Measurements from ENCODE around the gene MORN1. TPM values are rescaled to one million over a fixed set of nuclear protein-coding genes. Genes with fewer than 3 reads are reported as not detected.

MORN1 gene
- total and polyA plus RNA-seq, 2 donors (not counting 3 experiments of a cell fraction or from before 2014, with no cell fraction given) = 4.3 to 6.4 TPM

- Histone ChIP-seq H4K20me1 (replicated peaks; ENCODE audit: control insufficient read depth, extremely low read depth, insufficient read depth, low read length) (no peaks in the 10 kb centered on the region), H3K4me1 (ENCODE audit: control insufficient read depth, extremely low read depth, insufficient read depth, low read length) (peaks cover 5% of the 10 kb centered on the region), H3K36me3 (ENCODE audit: control insufficient read depth in 2 of 2, extremely low read depth in 1 of 2, insufficient read depth in 2 of 2, low read length in 2 of 2) (no peaks in the 10 kb centered on the region), H3K27me3 (ENCODE audit: control insufficient read depth in 2 of 2, insufficient read depth in 2 of 2, low read length in 2 of 2) (no peaks in the 10 kb centered on the region), H3K9ac (replicated peaks; ENCODE audit: extremely low read depth, insufficient read depth, low read length) (no peak overlapping the region), H3K9me3 (replicated peaks; ENCODE audit: control insufficient read depth, insufficient read depth, low read length) (no peaks in the 10 kb centered on the region), H3K9me1 (replicated peaks; ENCODE audit: control insufficient read depth, extremely low read depth, insufficient read depth, low read length) (no peaks in the 10 kb centered on the region), H3K4me2 (ENCODE audit: insufficient read depth, low read length) (no peak overlapping the region), H3K27ac (ENCODE audit: insufficient read depth, low read depth, low read length) (no peak overlapping the region), H2AFZ (ENCODE audit: low read depth, low read length) (no peak overlapping the region), H3K79me2 (ENCODE audit: control insufficient read depth, insufficient read depth, low read length) (no peaks in the 10 kb centered on the region), H3K4me3 (replicated peaks in 1 of 3; ENCODE audit: insufficient read depth in 1 of 3, low read depth in 1 of 3, low read length in 3 of 3) (no peak overlapping the region)
- ChIA-PET CTCF (no interaction called here), POLR2A (interaction anchor here (1.2 kb wide), 1 partner anchor 92 kb away, joined by 3 read pairs; no protein-coding TSS in a partner anchor)
- dilution Hi-C loops (cut with MboI; ENCODE audit: extremely low pct_ligation_motif_present, low sequenced_read_pairs) (no loop called here), intact Hi-C loops (cut with micrococcal nuclease) (no loop called here)
- no peak for TF ChIP-seq POLR2AphosphoS5 (IDR thresholded peaks at IDR 0.05; ENCODE audit: insufficient read depth, low read depth, low read length)
- TF ChIP-seq EZH2 (IDR thresholded peaks at IDR 0.05; ENCODE audit: borderline replicate concordance, low read depth, low read length, severe bottlenecking) = no peak
- TF ChIP-seq MAX (IDR thresholded peaks at IDR 0.05; ENCODE audit: insufficient read depth, insufficient read length) = no peak
- no peak for TF ChIP-seq POLR2A (IDR thresholded peaks at IDR 0.05; ENCODE audit: low read depth, low read length)
- TF ChIP-seq CTCF (IDR thresholded peaks at IDR 0.05; ENCODE audit: extremely low read depth in 1 of 2, insufficient read depth in 1 of 2, low read depth in 1 of 2, low read length in 2 of 2) = no peak
- no peak for TF ChIP-seq FOS (IDR thresholded peaks at IDR 0.05; ENCODE audit: borderline replicate concordance, insufficient read depth, low read length)
- TF ChIP-seq MYC (IDR thresholded peaks at IDR 0.05; ENCODE audit: low read depth, low read length) = no peak
- no peak for TF ChIP-seq JUN (IDR thresholded peaks at IDR 0.05; ENCODE audit: borderline replicate concordance, insufficient read depth, insufficient read length, low read depth)
- TF ChIP-seq GATA2 (IDR thresholded peaks at IDR 0.05; ENCODE audit: insufficient read depth, insufficient read length, low read depth, low read length) = no peak
- no TSS peak for BruUV-seq (replicated peaks)
- DNase-seq (ENCODE audit: low read depth, low spot score) = no peak
- no peak for FAIRE-seq
Measured at GRCh38 chr1:2320006-2320405, 71.3 kb downstream of the MORN1 start.
